ENCODE data around the gene PPP4R4.

Gene PPP4R4

GRCh38 chr14:94310248-94310647 lies 136.1 kb downstream of the PPP4R4 start:
- Histone ChIP-seq H3K4me1 (no peaks in the 10 kb centered on the region), H3K27me3 (no peaks in the 10 kb centered on the region), H3K27ac (no peak overlapping the region), H3K4me2 (no peak overlapping the region), H3K4me3 (no peak overlapping the region), H3K9me3 (peaks cover 8% of the 10 kb centered on the region), H3K36me3 (no peaks in the 10 kb centered on the region), H3K9ac (no peak overlapping the region), H4K20me1 (no peaks in the 10 kb centered on the region)
- TF ChIP-seq Cebpa-rat (IDR thresholded peaks at IDR 0.05), result no peak

- Histone ChIP-seq H3K4me3 (no peak overlapping the region), H3K36me3 (no peaks in the 10 kb centered on the region), H3K4me2 (no peak overlapping the region), H3K4me1 (no peaks in the 10 kb centered on the region), H3K9me3 (peaks cover 8% of the 10 kb centered on the region), H3K27ac (no peak overlapping the region), H4K20me1 (no peaks in the 10 kb centered on the region), H3K9ac (no peak overlapping the region), H3K27me3 (no peaks in the 10 kb centered on the region)
- TF ChIP-seq Cebpa-rat (IDR thresholded peaks at IDR 0.05), result no peak
Measured at GRCh38 chr14:94312481-94313246, 138.5 kb downstream of the PPP4R4 start.

- Histone ChIP-seq H3K4me1 (no peaks in the 10 kb centered on the region), H3K27me3 (no peaks in the 10 kb centered on the region), H4K20me1 (no peaks in the 10 kb centered on the region), H3K9ac (no peak overlapping the region), H3K4me2 (no peak overlapping the region), H3K27ac (no peak overlapping the region), H3K4me3 (no peak overlapping the region), H3K9me3 (no peaks in the 10 kb centered on the region; the same call in 1 of the 2 replicates), H3K36me3 (no peaks in the 10 kb centered on the region)
- TF ChIP-seq Cebpa-rat (IDR thresholded peaks at IDR 0.05), result no peak
Measured at GRCh38 chr14:94313991-94314655, 140.0 kb downstream of the PPP4R4 start.

GRCh38 chr14:94314890-94315289 lies 140.8 kb downstream of the PPP4R4 start:
- Histone ChIP-seq H3K36me3 (no peaks in the 10 kb centered on the region), H3K4me2 (no peak overlapping the region), H4K20me1 (no peaks in the 10 kb centered on the region), H3K4me1 (no peaks in the 10 kb centered on the region), H3K27me3 (no peaks in the 10 kb centered on the region), H3K9me3 (no peaks in the 10 kb centered on the region; the same call in 1 of the 2 replicates), H3K27ac (no peak overlapping the region), H3K9ac (no peak overlapping the region), H3K4me3 (no peak overlapping the region)
- no peak for TF ChIP-seq Cebpa-rat (IDR thresholded peaks at IDR 0.05)

- Histone ChIP-seq H3K36me3 (no peaks in the 10 kb centered on the region), H4K20me1 (no peaks in the 10 kb centered on the region), H3K4me2 (no peak overlapping the region), H3K9me3 (no peaks in the 10 kb centered on the region; the same call in 1 of the 2 replicates), H3K4me1 (no peaks in the 10 kb centered on the region), H3K9ac (no peak overlapping the region), H3K27me3 (no peaks in the 10 kb centered on the region), H3K4me3 (no peak overlapping the region), H3K27ac (no peak overlapping the region)
- no peak for TF ChIP-seq Cebpa-rat (IDR thresholded peaks at IDR 0.05)
Measured at GRCh38 chr14:94316692-94317091, 142.6 kb downstream of the PPP4R4 start.

- H3K27ac ChIP-seq, result no peak overlapping the region
- TF ChIP-seq Cebpa-rat (IDR thresholded peaks at IDR 0.05), result no peak
Measured at GRCh38 chr14:94317259-94317658, 143.1 kb downstream of the PPP4R4 start.

GRCh38 chr14:94320243-94320642 lies 146.1 kb downstream of the PPP4R4 start:
- Histone ChIP-seq H3K9me3 (no peaks in the 10 kb centered on the region), H3K4me3 (no peak overlapping the region), H3K36me3 (no peaks in the 10 kb centered on the region), H4K20me1 (no peaks in the 10 kb centered on the region), H3K9ac (no peak overlapping the region), H3K27ac (no peak overlapping the region), H3K4me2 (no peak overlapping the region), H3K4me1 (no peaks in the 10 kb centered on the region), H3K27me3 (no peaks in the 10 kb centered on the region)
- no peak for TF ChIP-seq Cebpa-rat (IDR thresholded peaks at IDR 0.05)

More at GRCh38 chr14:94317259-94317658, 143.1 kb downstream of the PPP4R4 start:
- Histone ChIP-seq H3K9ac (no peak overlapping the region), H3K4me3 (no peak overlapping the region), H3K27me3 (no peaks in the 10 kb centered on the region), H3K4me2 (no peak overlapping the region), H4K20me1 (no peaks in the 10 kb centered on the region), H3K4me1 (no peaks in the 10 kb centered on the region), H3K9me3 (no peaks in the 10 kb centered on the region; the same call in 1 of the 2 replicates), H3K36me3 (no peaks in the 10 kb centered on the region)

GRCh38 chr14:94321421-94322271 lies 147.5 kb downstream of the PPP4R4 start:
- Histone ChIP-seq H3K27me3 (no peaks in the 10 kb centered on the region), H3K4me2 (no peak overlapping the region), H4K20me1 (no peaks in the 10 kb centered on the region), H3K4me1 (no peaks in the 10 kb centered on the region), H3K4me3 (no peak overlapping the region), H3K9me3 (no peaks in the 10 kb centered on the region), H3K9ac (no peak overlapping the region), H3K36me3 (no peaks in the 10 kb centered on the region), H3K27ac (no peak overlapping the region)
- TF ChIP-seq Cebpa-rat (IDR thresholded peaks at IDR 0.05), result no peak

GRCh38 chr14:94322648-94323570 lies 148.8 kb downstream of the PPP4R4 start, which contains the start of gene SERPINA6:
Gene SERPINA6, minus strand, starts transcription at chr14:94323336. Its CDS starts 8,688 bp downstream, at chr14:94314648.
- H3K27me3 ChIP-seq, result no peaks in the 10 kb centered on the region
- no peak within 1 kb of the TSS for H3K4me2 ChIP-seq
- H4K20me1 ChIP-seq, result no peaks in the 10 kb centered on the region
- no peak for TF ChIP-seq Cebpa-rat (IDR thresholded peaks at IDR 0.05)
- H3K27ac ChIP-seq, result no peak within 1 kb of the TSS
- H3K4me1 ChIP-seq, result no peaks in the 10 kb centered on the region
- no peak within 1 kb of the TSS for H3K9ac ChIP-seq
- H3K4me3 ChIP-seq, result no peak within 1 kb of the TSS
- H3K9me3 ChIP-seq, result no peaks in the 10 kb centered on the region
- no peaks in the 10 kb centered on the region for H3K36me3 ChIP-seq

Measured in BLaER1 (cell line).